ENCODE measurements around the gene CDKAL1. TPM values are rescaled to one million over a fixed set of nuclear protein-coding genes. Genes with fewer than 3 reads are reported as not detected.

CDKAL1 gene
- total RNA-seq, 2 donors from 2014 or later = 23.5 to 26.4 TPM

DNA sequence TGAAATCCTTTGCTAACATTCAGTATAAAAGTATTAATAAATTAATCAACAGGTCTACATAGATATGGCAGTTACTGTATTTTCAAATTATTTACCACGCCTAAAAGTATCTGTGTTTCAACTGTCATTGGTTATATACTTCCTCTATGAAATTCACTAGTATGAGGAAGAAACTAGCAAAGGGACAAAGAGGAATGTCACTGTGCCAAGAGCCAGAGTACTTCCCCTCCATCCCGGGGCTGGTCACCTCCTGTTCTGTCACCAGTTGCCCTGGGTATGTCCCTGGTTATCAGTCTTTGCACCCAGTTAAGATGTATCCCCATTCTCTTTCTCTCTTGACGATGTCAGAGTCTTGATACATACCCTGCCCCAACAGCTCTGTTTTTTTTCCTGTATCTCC lies 582.5 kb downstream of the CDKAL1 start:
- no peaks in the 10 kb centered on the region for H3K27me3 ChIP-seq (ENCODE audit: control insufficient read depth, insufficient read depth, low read length, poor library complexity, severe bottlenecking)
- Mint-ChIP-seq H3K27me3 (ENCODE audit: insufficient read depth) (no peaks in the 10 kb centered on the region), H3K27ac (no peak overlapping the region), H3K36me3 (ENCODE audit: low read depth) (no peaks in the 10 kb centered on the region), H3K4me1 (peaks cover 26% of the 10 kb centered on the region), H3K4me3 (no peak overlapping the region), H3K9me3 (no peaks in the 10 kb centered on the region)
- H3K36me3 ChIP-seq (ENCODE audit: control insufficient read depth, insufficient read depth, low read length) = no peaks in the 10 kb centered on the region
- TF ChIP-seq, protein P1, sequence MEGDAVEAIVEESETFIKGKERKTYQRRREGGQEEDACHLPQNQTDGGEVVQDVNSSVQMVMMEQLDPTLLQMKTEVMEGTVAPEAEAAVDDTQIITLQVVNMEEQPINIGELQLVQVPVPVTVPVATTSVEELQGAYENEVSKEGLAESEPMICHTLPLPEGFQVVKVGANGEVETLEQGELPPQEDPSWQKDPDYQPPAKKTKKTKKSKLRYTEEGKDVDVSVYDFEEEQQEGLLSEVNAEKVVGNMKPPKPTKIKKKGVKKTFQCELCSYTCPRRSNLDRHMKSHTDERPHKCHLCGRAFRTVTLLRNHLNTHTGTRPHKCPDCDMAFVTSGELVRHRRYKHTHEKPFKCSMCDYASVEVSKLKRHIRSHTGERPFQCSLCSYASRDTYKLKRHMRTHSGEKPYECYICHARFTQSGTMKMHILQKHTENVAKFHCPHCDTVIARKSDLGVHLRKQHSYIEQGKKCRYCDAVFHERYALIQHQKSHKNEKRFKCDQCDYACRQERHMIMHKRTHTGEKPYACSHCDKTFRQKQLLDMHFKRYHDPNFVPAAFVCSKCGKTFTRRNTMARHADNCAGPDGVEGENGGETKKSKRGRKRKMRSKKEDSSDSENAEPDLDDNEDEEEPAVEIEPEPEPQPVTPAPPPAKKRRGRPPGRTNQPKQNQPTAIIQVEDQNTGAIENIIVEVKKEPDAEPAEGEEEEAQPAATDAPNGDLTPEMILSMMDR (conservative IDR thresholded peaks at IDR 0.05) = no peak
- no peak overlapping the region for H3K27ac ChIP-seq (ENCODE audit: low read depth, low read length)
- 92 to 100% methylated on average over 2 to 3 of the region's 3 CpGs for WGBS, 2 experiments (ENCODE audit: insufficient coverage in 1 of 2, insufficient read length in 1 of 2)
- no peak for DNase-seq
- no peaks in the 10 kb centered on the region for H3K9me3 ChIP-seq (ENCODE audit: control insufficient read depth, low read length)
- H3K4me1 ChIP-seq (ENCODE audit: control insufficient read depth, insufficient read depth, low read length) = peaks cover 6% of the 10 kb centered on the region
- H3K9ac ChIP-seq (ENCODE audit: extremely low read depth, low read length, poor library complexity, severe bottlenecking) = no peak overlapping the region
- no peak overlapping the region for H3K4me3 ChIP-seq (ENCODE audit: low read length)

DNA sequence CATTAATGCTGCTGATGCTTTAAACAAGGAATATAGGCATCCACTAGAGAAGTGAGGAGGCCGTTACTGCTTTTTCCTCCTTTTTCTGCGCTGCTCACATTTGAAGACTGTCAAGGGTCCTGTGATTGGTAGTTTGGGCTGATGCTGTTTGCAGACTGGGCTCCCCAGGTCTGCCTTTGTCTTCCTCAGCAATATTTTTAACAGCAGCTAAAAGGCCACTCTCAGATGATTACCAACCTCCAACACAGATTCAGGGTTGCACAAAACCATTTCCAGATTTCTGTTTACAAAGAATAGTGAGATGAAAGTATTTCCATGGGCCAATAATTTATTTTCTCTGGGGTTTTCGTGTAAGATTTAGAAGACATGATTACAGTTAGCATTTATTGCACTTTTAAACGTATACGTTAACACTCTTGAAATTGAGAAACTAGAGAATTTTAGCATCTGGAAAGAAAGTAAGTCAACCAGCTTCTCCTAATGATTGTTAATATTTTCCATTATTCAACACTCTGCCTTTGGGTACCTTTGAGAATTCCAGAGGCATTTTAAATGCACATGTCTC lies 584.0 kb downstream of the CDKAL1 start:
- no peak overlapping the region for H3K27ac Mint-ChIP-seq
- no peak overlapping the region for H3K9ac ChIP-seq (ENCODE audit: extremely low read depth, low read length, poor library complexity, severe bottlenecking)
- DNase-seq = no peak
- H3K27ac ChIP-seq (ENCODE audit: low read depth, low read length) = no peak overlapping the region
- no peak overlapping the region for H3K4me3 Mint-ChIP-seq
- TF ChIP-seq, protein P1 (conservative IDR thresholded peaks at IDR 0.05) = no peak
- H3K36me3 ChIP-seq (ENCODE audit: control insufficient read depth, insufficient read depth, low read length) = no peaks in the 10 kb centered on the region
- no peaks in the 10 kb centered on the region for H3K9me3 Mint-ChIP-seq
- H3K9me3 ChIP-seq (ENCODE audit: control insufficient read depth, low read length) = no peaks in the 10 kb centered on the region
- no peak overlapping the region for H3K4me3 ChIP-seq (ENCODE audit: low read length)
- H3K27me3 ChIP-seq (ENCODE audit: control insufficient read depth, insufficient read depth, low read length, poor library complexity, severe bottlenecking) = no peaks in the 10 kb centered on the region
- no peaks in the 10 kb centered on the region for H3K27me3 Mint-ChIP-seq (ENCODE audit: insufficient read depth)
- no peaks in the 10 kb centered on the region for H3K4me1 ChIP-seq (ENCODE audit: control insufficient read depth, insufficient read depth, low read length)
- 91 to 100% methylated on average over 1 to 5 of the region's 5 CpGs for WGBS, 2 experiments (ENCODE audit: insufficient coverage in 1 of 2, insufficient read length in 1 of 2)
- no peaks in the 10 kb centered on the region for H3K36me3 Mint-ChIP-seq (ENCODE audit: low read depth)
- peaks cover 17% of the 10 kb centered on the region for H3K4me1 Mint-ChIP-seq

DNA sequence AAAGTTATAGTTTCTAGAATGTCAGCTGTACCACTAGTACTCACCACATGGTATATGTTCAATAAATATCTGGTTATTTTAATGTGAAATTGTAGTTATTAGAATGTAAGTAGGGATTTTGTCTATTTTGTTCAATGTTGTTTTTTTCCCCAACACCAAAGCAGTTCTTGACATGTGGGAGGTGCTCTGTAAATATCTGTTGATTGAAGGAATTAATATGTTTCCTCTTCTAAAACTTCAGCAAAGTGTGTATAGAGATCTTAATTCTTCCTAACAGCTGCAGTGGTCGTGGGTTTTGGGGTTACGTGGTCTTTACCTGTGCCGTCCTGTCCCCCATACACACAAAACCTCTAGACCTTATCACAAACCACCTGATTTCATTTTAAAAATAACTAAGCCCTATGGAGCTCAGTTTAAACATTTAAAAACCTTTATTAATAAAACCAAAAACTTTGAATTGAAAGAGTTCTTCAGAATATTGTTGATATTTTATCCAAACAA lies 587.4 kb downstream of the CDKAL1 start:
- WGBS, 2 experiments (ENCODE audit: insufficient coverage in 1 of 2, insufficient read length in 1 of 2) = 94 to 96% methylated on average over 3 of the region's 3 CpGs
- H3K9me3 Mint-ChIP-seq = no peaks in the 10 kb centered on the region

More for the DNA sequence above, 587.4 kb downstream of the CDKAL1 start:
- Histone ChIP-seq H3K36me3 (ENCODE audit: control insufficient read depth, insufficient read depth, low read length) (no peaks in the 10 kb centered on the region), H3K27me3 (ENCODE audit: control insufficient read depth, insufficient read depth, low read length, poor library complexity, severe bottlenecking) (no peaks in the 10 kb centered on the region), H3K9me3 (ENCODE audit: control insufficient read depth, low read length) (no peaks in the 10 kb centered on the region), H3K4me1 (ENCODE audit: control insufficient read depth, insufficient read depth, low read length) (no peaks in the 10 kb centered on the region), H3K4me3 (ENCODE audit: low read length) (no peak overlapping the region), H3K9ac (ENCODE audit: extremely low read depth, low read length, poor library complexity, severe bottlenecking) (no peak overlapping the region), H3K27ac (ENCODE audit: low read depth, low read length) (no peak overlapping the region)
- no peak for DNase-seq
- TF ChIP-seq, protein P1 (conservative IDR thresholded peaks at IDR 0.05) = no peak
- no peak overlapping the region for H3K27ac Mint-ChIP-seq
- no peak overlapping the region for H3K4me3 Mint-ChIP-seq
- peaks cover 16% of the 10 kb centered on the region for H3K4me1 Mint-ChIP-seq
- H3K36me3 Mint-ChIP-seq (ENCODE audit: low read depth) = peaks cover 2% of the 10 kb centered on the region
- H3K27me3 Mint-ChIP-seq (ENCODE audit: insufficient read depth) = no peaks in the 10 kb centered on the region

Data from endodermal cell (in vitro differentiated cells).